Measurements from ENCODE around the gene CBARP.

The CBARP gene

GRCh38 chr19:1236576-1236975 is 1.2 kb downstream of the CBARP start:
- no peak for DNase-seq

GRCh38 chr19:1235625-1236538 is 1.9 kb downstream of the CBARP start:
- no peak for DNase-seq

- no peak for DNase-seq
Measured at GRCh38 chr19:1234955-1235380, 2.8 kb downstream of the CBARP start.

DNA sequence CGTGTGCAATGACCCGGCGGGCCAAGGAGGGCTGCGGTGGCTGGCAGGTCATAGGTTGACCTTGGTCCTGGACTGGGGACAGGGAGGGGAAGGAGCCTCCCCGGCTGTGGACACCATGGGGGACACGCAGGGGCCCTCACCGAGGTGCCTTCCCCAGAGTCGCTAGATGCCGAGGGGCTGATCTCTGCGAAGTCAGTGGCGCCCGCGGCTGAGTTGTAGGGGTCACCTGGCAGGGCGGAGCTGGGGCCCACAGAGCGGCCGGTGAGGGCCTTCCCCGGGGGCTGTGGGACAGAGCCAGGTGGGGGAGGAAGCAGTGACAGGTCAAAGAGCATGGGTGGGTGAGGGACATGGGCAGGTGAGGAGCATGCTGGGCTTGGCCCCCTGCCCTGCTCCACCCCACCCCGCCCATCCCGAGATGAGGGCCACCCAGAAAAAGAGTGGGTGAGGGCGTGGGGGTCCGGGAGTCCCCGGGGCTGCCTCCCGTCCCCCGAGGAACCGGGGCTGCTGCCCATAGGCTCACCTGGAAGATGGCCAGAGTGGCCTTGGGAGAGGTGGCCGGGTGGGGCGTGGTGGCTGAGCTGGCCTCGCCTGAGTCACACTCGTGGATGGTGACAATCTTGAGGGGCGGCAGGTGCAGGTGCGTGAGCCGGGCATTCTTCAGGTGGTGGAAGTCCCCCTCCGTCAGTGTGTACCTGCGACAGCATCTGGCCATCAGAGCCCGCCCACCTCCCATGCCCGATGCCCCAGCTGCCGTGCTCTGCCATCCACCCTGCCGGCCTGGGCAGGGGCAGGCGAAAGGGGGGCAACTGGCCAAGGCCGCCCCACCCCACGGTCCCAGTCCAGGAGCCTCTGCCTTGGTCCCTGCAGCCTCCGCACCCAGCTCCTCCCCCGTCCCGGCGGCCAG is 3.5 kb downstream of the CBARP start:
- no peak for DNase-seq

DNA sequence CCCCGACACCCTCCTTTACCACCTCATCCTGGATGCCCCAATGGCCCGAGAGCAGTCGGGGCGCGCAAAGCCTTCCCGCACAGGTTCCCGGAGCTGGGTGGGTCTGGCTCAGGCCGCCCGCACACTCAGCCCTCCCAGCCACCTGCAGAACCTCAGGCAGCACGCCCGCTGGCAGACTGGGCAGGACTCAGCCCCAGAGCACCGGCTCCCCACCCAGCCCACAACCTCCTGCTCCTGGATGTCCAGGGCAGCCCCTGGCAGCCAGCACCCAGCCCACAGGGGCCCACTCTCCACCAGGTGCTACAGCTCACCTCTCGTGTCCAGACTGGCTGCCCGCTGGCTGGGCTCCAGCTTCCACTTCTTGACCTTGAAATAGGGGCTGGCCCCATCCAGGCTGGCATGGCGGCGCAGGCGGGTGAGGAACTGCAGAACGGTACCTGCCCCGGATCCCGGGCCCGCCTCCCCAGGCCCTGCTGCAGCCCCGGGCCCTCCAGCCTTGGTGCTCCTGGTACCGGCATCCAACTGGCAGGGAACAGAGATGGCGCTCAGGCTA is 4.6 kb downstream of the CBARP start:
- DNase-seq: no peak

DNA sequence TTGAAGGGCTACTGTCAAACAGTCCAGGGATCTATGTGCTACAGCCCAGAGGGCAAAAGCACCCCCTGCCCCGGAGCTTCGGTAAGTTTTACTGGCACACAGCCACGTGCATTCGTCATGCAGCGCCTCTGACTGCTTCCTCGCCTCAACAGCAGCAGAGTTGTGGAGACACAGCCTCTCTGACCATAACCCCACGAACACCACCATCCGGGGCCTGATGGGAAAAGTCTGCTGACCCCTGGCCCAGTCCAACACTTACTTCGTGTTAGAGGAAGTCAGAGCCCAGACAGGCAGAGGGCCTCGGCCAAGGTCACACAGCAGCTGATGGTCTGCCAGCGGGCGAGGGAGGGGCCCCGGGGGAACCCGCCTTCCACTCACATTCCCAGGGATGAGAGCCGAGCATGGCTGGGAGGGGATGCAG is 5.1 kb downstream of the CBARP start:
- no peak for DNase-seq

DNA sequence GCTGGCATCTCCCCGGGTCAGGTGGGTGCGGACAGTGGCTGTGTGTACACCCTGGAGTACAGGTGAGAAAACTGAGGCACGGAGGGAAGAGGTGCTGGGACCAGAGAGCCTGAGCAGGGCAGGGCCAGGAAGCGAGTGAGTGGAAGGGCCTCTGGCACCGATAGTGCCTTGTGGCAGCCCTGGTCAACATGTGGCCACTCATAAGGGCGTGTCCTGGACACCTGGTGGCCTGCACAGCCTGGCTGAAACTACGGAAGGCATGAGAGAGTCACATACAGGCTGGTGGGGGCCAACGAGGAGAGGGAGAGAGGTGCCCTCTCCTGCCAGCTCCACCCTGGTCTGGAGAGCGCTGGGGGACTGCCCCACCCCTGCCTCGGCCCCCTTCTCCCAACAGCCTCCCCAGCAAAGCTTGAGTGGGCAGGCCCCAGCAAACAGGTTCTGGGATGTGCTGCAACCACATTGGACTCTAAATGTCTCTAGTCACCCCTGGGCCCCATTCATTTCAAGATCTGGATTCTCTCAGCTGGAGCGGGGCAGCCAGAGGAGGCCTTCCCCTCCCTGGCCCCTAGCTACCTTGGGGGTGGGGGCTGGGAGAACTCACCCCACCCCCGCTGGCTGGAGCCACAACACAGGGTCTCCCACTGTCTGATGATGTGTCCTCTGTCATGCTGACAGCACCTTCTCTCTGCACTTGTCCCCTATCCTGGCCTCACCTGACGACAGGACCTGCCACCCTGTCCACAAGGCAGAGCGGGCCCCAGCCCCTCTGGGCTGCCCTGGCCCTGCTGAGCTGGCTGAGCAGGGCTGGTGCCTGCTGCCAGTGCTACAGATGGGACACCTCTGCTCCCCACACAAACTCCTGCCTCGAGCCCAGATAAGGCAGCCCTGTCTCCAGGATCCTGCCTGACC is 5.8 kb downstream of the CBARP start:
- DNase-seq: no peak

DNA sequence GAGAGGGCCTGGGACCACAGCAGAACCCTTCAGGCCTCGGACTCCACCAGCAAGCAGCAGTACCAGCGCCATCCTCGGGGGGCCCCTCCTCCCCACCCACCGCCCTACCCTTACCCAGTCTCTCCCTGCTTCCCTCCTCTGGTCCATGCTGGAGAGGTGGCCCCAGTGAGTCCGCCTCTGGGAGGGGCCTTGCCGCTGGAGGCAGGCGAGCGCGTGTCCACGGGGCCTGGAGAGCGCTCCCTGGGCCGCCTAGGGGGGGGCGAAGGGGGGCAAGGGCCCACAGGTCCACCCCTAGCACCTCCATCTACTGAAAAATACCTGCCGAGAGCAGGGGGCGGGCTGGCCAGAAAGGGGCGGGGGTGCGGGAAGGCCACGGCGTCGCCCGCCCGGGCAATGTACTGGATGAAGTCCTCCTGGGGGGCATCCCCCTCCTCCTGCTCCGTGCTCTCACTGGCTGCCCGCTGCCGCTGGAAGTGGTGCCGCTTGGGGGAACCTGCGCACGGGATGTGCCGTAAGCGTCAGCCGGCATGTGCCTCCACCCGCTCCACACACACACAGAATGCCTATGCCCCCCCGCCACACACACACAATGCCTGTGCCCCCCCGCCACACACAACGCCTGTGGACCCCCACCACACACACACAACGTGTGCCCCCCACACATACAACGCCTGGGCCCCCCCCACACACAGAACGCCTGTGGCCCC is 6.9 kb downstream of the CBARP start:
- no peak for DNase-seq

- no peak for DNase-seq
Measured at GRCh38 chr19:1229924-1230782, 7.7 kb downstream of the CBARP start.

DNA sequence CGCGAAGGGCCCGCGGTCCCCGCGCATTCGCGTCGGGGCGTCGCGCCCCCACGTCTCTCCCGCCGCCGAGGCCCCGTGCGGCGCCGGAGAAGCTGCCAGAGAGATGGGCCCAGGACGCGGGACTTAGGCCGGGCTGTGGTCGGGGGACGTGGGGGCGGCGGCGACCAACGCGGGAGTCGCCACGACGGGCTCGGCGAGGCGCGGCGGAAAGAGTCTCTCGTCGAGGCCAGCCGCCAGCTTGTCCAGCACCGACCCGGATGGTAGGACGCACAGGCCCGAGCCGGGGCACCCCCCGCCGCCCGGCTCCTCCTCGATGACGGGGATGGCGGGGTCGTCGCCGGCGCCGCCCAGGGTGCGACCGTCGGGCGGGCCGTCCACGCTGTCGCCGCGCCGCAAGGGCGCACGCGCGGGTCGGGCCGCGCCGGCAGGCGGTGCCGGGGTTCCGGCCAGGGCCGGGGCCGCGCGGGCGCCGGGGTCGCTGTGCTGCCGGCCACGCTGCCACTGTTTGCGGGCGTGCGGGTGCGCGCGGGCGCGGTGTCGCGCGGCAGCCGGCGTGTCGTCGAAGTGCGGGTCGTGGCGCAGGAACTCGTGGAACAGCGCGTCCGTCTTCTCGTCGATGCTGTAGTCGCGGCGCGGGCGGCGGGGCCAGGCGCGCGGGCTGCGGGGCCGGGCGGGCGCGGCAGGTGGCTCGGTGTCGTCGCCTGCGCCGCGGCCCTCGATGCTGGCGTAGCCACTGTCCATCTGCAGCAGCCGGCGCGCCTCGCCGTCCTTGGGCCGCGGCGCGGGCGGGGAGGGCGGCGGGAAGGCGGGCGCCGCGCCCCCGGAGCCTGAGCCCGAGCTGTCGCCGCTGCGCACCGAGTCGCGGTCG is 8.5 kb downstream of the CBARP start:
- no peak for DNase-seq

DNA sequence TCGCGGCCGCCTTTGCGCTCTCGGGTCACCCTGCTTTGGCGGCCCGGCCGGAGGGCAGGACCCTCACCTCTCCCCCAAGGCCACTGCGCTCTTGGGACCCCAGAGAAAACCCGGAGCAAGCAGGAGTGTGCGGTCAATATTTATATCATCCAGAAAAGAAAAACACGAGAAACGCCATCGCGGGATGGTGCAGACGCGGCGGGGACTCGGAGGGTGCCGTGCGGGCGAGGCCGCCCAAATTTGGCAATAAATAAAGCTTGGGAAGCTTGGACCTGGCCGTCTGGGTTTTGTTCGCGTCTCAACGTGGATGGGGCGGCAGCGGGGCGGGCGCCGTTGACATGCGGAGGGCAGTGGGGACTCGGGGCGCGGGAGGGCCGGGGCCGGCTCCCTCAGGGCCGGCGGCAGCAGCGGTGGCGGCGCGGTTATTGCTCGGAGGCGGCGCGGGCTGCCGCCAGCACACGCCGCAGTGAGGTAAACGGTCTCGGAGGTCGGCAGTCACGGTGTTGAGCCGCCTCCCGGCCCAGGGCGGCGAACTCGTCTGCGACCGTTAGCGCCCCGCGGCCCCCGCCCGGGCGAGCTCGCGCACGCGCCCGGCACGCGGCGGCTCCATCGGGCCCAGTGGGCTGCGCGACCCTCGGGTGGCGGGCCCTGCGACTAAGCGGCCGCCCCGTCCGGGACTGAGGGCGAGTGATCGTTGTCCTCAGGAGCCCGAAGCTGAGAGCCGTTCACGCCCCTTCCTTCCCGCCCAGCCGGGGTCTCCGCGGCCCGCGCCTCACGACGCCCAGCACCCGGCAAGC is 9.4 kb downstream of the CBARP start:
- DNase-seq: no peak

DNA sequence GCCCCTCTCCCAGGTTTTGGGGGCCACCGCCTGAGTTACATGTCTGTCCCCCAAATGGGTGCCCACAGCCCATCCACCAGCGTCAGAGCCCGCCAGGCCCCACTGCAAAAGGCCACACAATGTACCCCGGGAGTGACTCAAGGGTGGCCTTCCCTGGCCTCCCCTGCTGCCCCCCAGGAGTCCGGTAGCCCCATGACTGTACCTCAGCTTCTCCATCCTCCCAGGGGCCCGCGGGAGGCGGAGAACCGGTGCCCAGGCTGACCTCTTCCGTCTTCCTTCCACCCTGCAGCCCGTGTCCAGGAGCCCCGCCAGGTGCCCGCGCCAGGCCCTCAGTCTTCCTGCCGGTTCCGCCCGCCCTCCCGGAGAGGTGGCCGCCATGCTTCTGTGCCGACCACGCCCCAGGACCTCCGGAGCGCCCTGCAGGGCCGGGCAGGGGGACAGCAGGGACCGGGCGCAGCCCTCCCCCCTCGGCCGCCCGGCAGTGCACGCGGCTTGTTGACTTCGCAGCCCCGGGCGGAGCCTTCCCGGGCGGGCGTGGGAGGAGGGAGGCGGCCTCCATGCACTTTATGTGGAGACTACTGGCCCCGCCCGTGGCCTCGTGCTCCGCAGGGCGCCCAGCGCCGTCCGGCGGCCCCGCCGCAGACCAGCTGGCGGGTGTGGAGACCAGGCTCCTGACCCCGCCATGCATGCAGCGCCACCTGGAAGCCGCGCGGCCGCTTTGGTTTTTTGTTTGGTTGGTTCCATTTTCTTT is 10.3 kb downstream of the CBARP start:
- DNase-seq: no peak

DNA sequence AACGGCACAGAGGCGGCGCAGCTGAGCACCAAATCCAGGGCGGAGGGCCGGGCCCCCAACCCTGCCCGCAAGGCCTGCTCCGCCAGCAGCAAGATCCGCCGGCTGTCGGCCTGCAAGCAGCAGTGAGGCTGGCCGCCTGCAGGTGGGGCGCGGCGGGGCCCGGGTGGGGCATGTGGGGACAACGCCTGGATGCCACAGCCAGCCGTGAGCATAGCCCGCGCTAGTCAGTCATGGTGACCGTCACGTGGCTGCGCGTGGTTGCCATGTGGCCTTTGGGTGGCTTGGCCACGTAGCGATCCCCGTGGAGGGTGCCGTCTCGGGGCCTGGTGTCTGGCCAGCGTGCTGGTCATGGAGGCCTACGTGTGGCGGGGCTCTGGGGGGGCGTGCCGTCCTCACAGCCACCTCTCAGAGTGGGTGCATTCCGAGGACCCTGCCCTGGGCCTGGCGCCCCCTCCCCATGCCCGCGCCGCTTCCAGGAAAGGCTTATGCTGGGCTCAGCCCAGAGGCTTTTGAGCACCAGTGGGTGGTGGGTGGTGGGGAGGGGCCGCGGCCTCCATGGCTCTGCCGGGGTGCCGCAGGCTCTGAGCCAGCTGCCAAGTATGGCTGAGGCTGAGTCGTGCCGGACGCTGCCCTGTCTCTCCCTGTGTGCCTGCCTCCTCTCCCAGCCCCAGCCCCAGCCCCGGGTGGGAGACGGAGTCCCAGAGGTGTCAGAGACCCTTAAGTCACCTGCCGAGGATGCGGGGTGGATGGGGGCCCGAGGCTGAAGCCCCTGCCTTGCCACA is 11.1 kb downstream of the CBARP start:
- DNase-seq: no peak

- DNase-seq: no peak
Measured at GRCh38 chr19:1226227-1226518, 11.6 kb downstream of the CBARP start.

DNA sequence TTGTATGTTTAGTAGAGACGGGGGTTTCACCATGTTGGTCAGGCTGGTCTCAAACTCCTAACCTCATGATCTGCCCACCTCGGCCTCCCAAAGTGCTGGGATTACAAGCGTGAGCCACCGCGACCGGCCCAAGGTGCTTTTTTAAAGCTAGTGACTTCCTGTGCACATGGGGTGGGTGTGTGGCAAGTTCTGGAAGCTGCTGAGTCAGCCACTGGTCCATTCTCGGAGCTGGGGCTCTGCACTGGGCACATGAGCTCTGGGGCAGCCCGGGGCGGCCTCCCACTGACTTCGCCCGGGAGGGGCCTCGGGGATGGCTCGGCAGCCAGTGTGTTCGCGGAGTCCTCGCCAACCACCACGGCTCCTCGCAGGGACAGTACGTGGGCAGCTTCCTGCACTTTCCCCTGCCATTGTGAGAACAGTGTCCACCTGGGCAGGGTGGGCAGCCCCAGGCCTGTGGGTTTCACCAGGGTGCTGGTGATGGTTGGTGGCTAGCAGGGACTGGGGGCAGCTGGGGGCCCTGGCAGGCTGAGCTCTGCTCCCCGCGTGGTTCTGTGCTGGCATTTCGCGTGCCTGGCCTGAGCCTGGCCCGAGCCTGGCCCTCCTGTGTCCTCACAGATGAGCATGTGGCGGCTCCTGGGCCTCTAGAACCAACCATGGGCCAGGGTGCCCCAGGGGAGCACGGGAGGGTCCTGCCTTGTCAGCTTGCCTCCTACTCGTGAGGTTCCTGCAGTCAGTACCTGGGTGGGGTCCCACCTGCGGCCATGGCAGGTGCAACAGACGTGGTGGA is 12.2 kb downstream of the CBARP start:
- no peak for DNase-seq

- no peak for DNase-seq
Measured at GRCh38 chr19:1224847-1225246, 13.0 kb downstream of the CBARP start.
